ENCODE data around the gene PNPLA1.

The PNPLA1 gene

DNA sequence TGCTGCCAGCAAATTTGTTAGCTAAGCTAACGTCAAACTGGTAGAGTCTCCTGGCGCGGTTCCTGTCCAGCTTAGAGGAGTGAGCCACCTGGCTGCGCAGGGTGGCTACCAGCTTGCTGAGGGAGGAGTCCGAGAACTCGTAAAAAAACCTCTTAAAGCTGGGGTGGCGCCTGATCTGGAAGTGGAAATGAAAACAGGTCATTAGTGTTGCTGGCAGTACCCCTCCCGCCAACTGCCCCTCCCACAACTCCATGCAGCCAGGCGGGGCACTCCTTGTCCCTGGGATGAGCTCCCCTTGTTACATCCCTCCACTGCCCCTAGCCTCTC lies 49.5 kb downstream of the PNPLA1 start:
- no peak for TF ChIP-seq POLR2AphosphoS5 (IDR thresholded peaks at IDR 0.05; ENCODE audit: low read depth, low read length)
- no peak for TF ChIP-seq FOXP2 (optimal IDR thresholded peaks at IDR 0.05; ENCODE audit: borderline replicate concordance, extremely low read depth, extremely low read length, insufficient read depth)
- no peak for TF ChIP-seq TAF1 (IDR thresholded peaks at IDR 0.05; ENCODE audit: borderline replicate concordance, insufficient read depth, low read length)
- TF ChIP-seq, protein P1, sequence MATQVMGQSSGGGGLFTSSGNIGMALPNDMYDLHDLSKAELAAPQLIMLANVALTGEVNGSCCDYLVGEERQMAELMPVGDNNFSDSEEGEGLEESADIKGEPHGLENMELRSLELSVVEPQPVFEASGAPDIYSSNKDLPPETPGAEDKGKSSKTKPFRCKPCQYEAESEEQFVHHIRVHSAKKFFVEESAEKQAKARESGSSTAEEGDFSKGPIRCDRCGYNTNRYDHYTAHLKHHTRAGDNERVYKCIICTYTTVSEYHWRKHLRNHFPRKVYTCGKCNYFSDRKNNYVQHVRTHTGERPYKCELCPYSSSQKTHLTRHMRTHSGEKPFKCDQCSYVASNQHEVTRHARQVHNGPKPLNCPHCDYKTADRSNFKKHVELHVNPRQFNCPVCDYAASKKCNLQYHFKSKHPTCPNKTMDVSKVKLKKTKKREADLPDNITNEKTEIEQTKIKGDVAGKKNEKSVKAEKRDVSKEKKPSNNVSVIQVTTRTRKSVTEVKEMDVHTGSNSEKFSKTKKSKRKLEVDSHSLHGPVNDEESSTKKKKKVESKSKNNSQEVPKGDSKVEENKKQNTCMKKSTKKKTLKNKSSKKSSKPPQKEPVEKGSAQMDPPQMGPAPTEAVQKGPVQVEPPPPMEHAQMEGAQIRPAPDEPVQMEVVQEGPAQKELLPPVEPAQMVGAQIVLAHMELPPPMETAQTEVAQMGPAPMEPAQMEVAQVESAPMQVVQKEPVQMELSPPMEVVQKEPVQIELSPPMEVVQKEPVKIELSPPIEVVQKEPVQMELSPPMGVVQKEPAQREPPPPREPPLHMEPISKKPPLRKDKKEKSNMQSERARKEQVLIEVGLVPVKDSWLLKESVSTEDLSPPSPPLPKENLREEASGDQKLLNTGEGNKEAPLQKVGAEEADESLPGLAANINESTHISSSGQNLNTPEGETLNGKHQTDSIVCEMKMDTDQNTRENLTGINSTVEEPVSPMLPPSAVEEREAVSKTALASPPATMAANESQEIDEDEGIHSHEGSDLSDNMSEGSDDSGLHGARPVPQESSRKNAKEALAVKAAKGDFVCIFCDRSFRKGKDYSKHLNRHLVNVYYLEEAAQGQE (IDR thresholded peaks at IDR 0.05; ENCODE audit: insufficient read depth in 1 of 2, low read depth in 2 of 2, low read length in 2 of 2): no peak
- no peak for TF ChIP-seq SIN3A (IDR thresholded peaks at IDR 0.05; ENCODE audit: borderline replicate concordance, insufficient read depth, low read length)

DNA sequence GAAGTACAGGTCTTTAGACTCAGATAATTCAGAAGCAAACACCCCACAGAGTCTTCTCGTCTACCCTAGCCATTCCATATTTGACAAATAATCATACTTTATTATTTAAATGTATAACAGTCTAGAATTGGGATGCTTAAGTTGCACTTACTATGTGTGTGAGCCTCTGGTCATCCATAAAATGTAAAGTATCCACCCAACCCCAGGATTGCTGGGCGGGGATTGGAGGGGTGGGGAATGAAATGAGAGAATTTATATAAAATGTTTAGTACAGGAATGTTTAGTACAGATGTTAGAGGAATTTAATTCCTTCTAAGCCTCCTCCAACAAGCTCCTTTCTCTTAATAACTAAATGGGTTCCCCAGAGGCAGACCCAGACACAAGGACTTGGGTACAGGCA lies 50.0 kb downstream of the PNPLA1 start:
- TF ChIP-seq TAF1 (IDR thresholded peaks at IDR 0.05; ENCODE audit: borderline replicate concordance, insufficient read depth, low read length) (no peak), POLR2AphosphoS5 (IDR thresholded peaks at IDR 0.05; ENCODE audit: low read depth, low read length) (no peak), SIN3A (IDR thresholded peaks at IDR 0.05; ENCODE audit: borderline replicate concordance, insufficient read depth, low read length) (no peak), FOXP2 (optimal IDR thresholded peaks at IDR 0.05; ENCODE audit: borderline replicate concordance, extremely low read depth, extremely low read length, insufficient read depth) (no peak)
- TF ChIP-seq, protein P1 (IDR thresholded peaks at IDR 0.05; ENCODE audit: insufficient read depth in 1 of 2, low read depth in 2 of 2, low read length in 2 of 2): no peak

DNA sequence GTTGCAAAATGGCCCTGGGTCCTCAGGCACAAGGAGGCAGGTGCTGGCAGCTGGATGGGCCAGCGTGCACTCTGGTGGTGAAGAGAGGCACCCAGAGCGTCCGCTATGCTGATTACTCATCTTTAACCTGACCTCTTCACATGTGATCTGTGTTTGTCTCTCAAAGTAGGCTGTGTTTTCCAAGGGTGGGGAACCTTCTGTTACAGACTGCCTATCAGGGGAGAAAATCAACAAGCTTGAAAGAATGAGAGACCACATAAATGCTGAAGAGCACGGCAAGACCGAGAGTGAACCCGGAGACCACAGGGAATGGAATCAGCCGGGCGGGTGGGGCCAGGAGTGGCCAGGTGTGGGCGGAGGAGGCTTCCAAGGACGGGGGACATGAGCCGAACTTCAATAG lies 50.6 kb downstream of the PNPLA1 start:
- TF ChIP-seq, protein P1 (IDR thresholded peaks at IDR 0.05; ENCODE audit: insufficient read depth in 1 of 2, low read depth in 2 of 2, low read length in 2 of 2): no peak

DNA sequence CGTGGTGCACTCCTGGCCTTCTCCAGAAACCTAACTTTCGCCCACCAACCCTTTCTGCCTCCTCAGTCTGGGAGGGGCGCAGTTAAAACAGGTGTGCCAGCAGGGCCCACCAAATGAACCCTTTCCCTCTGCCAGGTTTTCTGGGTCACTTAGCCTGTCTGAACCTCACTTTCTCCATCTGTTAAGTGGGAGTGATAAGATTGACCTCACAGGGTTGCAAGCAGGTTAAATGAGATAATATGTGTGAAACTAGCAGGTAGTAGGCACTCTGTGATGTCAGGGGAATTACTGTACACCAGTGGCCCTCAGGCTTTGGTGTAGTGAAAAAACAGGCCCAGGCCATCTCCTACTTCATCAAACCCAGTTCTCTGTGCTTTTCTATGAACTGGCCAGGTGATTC lies 52.7 kb downstream of the PNPLA1 start:
- TF ChIP-seq SIN3A (IDR thresholded peaks at IDR 0.05; ENCODE audit: borderline replicate concordance, insufficient read depth, low read length) (no peak), FOXP2 (optimal IDR thresholded peaks at IDR 0.05; ENCODE audit: borderline replicate concordance, extremely low read depth, extremely low read length, insufficient read depth) (no peak), POLR2AphosphoS5 (IDR thresholded peaks at IDR 0.05; ENCODE audit: low read depth, low read length) (no peak), TAF1 (IDR thresholded peaks at IDR 0.05; ENCODE audit: borderline replicate concordance, insufficient read depth, low read length) (no peak)
- TF ChIP-seq, protein P1 (IDR thresholded peaks at IDR 0.05; ENCODE audit: insufficient read depth in 1 of 2, low read depth in 2 of 2, low read length in 2 of 2): no peak

DNA sequence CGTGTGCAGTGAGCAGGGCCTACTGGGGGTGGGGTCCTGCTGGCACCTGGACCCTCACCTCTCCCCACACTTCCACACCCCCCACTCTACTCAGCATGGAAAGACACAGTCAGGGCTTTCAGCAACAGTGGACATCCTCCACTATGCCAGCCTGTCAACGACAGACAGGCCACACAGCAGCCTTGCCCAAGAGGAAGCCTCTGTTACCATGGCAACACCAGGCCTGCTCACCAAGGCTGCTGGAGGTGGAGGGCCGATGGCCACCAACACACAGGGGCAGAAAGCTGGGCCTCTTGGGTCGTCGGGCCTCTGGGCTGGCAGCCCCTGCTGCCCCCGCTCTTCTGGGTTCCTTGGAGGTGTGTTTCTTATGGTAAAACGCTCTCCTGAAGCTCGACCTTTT lies 53.2 kb downstream of the PNPLA1 start:
- TF ChIP-seq, protein P1 (IDR thresholded peaks at IDR 0.05; ENCODE audit: insufficient read depth in 1 of 2, low read depth in 2 of 2, low read length in 2 of 2): no peak
- TF ChIP-seq SIN3A (IDR thresholded peaks at IDR 0.05; ENCODE audit: borderline replicate concordance, insufficient read depth, low read length): no peak
- TF ChIP-seq FOXP2 (optimal IDR thresholded peaks at IDR 0.05; ENCODE audit: borderline replicate concordance, extremely low read depth, extremely low read length, insufficient read depth): no peak
- TF ChIP-seq TAF1 (IDR thresholded peaks at IDR 0.05; ENCODE audit: borderline replicate concordance, insufficient read depth, low read length): no peak
- TF ChIP-seq POLR2AphosphoS5 (IDR thresholded peaks at IDR 0.05; ENCODE audit: low read depth, low read length): no peak

All from PFSK-1 (cell line).